Bronchial epithelial cell (primary cell): Measurements from ENCODE around the gene NHERF1. TPM values are rescaled to one million over a fixed set of nuclear protein-coding genes. Genes with fewer than 3 reads are reported as not detected.

Experiments
- DNase-seq: peaks from one replicate; pipeline ENCODE4 v3.0.0-alpha.2; 2010; ENCODE audit warnings: low read depth
- FAIRE-seq: peaks from 2 replicates; lab custom pipeline; 2011; peaks lifted over from hg19 to GRCh38; lab: Jason Lieb, UNC
- H3K27me3 ChIP-seq: 2 replicates; pipeline ENCODE4 v1.5.1; 2011; ENCODE audit warnings: low read length; ENCODE audit not compliant: control insufficient read depth, insufficient read depth
- H3K36me3 ChIP-seq: 2 replicates; pipeline ENCODE4 v1.5.1; 2011; ENCODE audit warnings: low read length; ENCODE audit not compliant: control insufficient read depth, insufficient read depth
- H3K4me3 ChIP-seq: 2 replicates; pipeline ENCODE4 v1.5.1; 2011; ENCODE audit warnings: mild to moderate bottlenecking, low read depth, low read length, control low read depth
- total RNA-seq: library from RNA; depleted of rRNA; stranded (reverse); fragments of >200 nt; gene quantifications from 2 replicates; pipeline ENCODE4 v1.2.1, GENCODE V29; 2014
- TF ChIP-seq, protein P1 (sequence below): IDR thresholded peaks from 2 replicates; pipeline ENCODE4 v1.5.1; 2011; ENCODE audit warnings: mild to moderate bottlenecking, moderate library complexity, low read length, control low read depth, inconsistent platforms; ENCODE audit not compliant: insufficient read depth, severe bottlenecking

The NHERF1 gene
- total RNA-seq, 1 donor from 2014 or later: 35.3 TPM

DNA sequence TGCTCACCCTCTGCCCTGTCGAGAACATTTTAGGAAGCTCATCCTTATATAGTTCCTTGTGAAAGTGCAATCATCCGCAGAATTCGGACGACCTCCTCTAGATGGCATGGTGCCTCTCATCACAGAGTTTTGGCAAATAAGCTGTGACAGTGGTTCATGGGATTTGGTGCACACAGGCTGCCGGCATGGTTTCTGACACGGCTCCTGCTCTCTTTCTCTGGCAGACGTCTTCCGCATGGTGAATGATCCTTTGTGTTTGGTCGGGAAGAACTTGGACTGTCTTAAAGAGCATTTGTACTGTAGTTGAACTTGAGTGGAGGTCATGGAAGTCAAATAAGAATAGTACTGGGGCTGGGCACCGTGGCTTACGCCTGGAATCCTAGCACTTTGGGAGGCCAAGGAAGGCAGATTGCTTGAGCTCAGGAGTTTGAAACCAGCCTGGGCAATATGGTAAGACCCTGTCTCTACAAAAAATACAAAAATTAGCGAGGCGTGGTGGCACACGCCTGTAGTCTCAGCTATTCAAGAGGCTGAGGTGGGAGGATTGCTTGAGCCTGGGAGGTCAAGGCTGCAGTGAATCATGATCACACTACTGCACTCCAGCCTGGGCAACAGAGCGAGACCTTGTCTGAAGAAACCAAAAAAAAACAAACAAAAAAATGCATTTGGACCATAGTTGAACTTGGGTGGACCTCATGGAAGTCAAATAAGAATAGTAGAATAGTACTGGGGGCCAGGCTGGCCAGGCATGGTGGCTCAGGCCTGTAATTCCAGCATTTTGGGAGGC is 62.5 kb downstream of the NHERF1 start:
- DNase-seq: no peak
- no peaks in the 10 kb centered on the region for H3K27me3 ChIP-seq
- FAIRE-seq: no peak
- TF ChIP-seq, protein P1, sequence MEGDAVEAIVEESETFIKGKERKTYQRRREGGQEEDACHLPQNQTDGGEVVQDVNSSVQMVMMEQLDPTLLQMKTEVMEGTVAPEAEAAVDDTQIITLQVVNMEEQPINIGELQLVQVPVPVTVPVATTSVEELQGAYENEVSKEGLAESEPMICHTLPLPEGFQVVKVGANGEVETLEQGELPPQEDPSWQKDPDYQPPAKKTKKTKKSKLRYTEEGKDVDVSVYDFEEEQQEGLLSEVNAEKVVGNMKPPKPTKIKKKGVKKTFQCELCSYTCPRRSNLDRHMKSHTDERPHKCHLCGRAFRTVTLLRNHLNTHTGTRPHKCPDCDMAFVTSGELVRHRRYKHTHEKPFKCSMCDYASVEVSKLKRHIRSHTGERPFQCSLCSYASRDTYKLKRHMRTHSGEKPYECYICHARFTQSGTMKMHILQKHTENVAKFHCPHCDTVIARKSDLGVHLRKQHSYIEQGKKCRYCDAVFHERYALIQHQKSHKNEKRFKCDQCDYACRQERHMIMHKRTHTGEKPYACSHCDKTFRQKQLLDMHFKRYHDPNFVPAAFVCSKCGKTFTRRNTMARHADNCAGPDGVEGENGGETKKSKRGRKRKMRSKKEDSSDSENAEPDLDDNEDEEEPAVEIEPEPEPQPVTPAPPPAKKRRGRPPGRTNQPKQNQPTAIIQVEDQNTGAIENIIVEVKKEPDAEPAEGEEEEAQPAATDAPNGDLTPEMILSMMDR: no peak
- no peak overlapping the region for H3K4me3 ChIP-seq
- peaks cover 2% of the 10 kb centered on the region for H3K36me3 ChIP-seq

DNA sequence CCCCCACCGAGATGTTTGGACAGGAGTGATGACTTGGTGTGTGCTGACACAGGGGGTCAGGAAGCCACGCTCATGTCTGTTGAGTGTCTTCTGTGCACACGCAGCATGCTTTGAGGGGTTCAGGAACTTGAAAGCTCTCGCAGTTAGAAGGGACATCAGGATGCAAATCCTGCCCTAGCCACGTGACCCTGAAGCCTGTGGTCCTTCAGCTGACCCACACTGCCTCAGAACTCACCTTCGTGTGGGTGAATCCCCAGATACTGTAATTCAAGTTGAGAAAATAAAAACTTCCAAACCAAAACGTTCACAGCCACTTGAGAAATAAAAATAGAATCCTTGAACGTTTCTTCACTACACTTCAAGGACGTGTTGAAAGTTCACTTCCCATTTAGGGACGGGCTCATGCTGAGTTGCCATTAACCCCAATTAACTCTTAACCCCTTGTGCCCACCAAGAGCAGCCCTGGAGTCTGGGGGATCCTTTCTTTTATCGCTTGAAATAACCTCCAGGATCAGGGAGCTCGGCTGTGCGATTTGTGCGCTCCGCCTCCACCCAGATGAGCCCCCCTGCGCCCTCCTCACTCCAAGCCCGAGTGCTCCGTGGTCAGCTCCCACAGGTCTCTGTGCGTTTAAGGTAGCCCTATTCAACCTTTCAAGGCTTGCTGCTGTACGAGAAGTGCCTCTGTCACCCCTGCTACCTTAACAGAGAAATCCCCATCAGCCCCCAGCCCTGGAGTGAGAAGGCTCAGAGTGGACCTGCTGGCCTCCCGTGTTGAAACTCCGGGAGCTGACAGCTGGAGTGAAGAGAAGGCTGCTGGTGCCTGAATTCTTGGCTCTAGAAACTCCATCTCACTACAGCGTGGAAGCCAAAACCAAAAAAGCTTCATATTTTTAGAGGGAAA is 63.9 kb downstream of the NHERF1 start:
- Histone ChIP-seq H3K4me3 (no peak overlapping the region), H3K27me3 (no peaks in the 10 kb centered on the region), H3K36me3 (peaks cover 2% of the 10 kb centered on the region)
- FAIRE-seq (no peak), DNase-seq (no peak)
- TF ChIP-seq, protein P1: no peak

DNA sequence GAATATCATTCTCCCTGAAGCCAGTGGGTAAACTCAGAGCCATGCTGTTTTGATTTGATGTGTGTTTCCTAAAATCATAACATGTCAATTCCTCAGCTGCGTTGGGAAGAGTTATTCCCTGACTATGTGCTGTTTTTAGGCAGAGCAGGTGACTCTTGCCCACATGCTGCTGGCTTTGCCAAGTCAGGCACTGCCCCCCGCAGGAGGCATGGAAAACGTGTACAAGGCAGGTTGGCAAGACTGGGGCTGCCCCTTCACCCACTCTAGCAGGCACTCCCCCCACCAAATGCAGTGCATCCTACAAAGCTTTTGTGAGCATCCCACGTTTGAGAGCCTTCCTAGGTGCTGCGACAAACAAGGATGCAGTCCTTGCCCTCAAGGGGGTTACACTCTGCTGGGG is 66.0 kb downstream of the NHERF1 start:
- no peak for FAIRE-seq
- Histone ChIP-seq H3K27me3 (no peaks in the 10 kb centered on the region), H3K4me3 (no peak overlapping the region), H3K36me3 (peaks cover 2% of the 10 kb centered on the region)
- DNase-seq: no peak
- TF ChIP-seq, protein P1: no peak

DNA sequence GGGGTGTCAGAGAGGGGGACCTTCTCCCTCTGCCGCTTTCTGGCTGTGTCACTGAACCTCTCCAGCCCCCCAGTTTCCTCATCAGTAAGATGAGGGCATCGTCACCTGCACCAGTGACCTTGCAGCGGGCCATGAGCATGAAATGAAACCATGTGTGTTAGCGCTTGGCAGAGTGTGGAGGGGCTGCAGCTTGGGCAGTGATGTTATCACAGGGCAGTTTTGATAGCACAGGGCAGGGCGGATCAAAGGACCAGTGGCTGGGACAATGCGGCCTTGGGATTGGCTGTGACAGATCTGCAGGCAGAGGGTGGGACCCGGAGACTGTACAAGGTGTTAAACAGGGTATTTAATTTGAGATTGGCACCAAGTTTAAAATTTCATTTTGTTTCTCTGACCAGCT is 66.6 kb downstream of the NHERF1 start:
- FAIRE-seq: no peak
- H3K4me3 ChIP-seq: no peak overlapping the region

DNA sequence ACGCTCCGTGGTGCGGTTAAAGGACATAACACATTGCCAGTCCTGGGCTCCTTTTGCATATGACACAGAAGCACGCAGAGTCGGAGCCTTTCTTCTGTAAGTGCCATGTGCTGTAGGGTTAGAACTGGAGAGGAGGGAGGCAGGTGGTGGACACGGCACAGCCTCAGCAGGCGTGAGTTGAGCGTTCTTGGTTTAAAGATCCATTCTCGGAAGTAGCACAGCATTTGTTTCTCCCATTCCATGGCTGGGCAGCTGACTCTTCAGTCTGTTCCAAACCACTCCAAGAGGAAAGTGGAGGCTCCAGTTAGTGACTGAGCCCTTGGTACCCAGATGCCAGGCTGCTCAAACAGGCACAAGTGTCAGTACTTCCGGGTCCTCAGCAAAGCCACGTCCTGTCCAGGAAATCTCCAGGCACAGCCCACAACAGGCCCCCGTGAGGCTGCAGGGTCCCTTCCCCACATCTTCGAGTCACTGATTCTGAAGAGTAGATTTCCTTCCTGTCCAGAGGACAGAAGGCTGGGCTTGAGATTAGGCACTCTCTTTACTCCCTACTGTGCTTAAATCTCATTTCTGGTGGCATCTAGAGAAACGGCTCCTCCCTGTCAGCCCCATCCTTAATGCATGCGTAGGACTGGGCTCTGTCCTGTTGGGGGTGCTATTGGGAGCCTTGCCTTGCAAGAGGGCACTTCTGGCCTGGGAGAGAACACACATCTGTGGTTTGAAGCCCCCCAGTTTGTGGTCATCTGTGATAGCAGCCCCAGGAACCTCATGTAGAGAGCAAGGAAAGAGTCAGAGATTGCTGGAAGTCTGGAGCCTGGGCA is 67.3 kb downstream of the NHERF1 start:
- Histone ChIP-seq H3K27me3 (no peaks in the 10 kb centered on the region), H3K36me3 (peaks cover 2% of the 10 kb centered on the region), H3K4me3 (no peak overlapping the region)
- FAIRE-seq (no peak), DNase-seq (no peak)
- TF ChIP-seq, protein P1: peak; percentile 9

More for the DNA sequence above, 66.6 kb downstream of the NHERF1 start:
- Histone ChIP-seq H3K27me3 (no peaks in the 10 kb centered on the region), H3K36me3 (peaks cover 2% of the 10 kb centered on the region)
- TF ChIP-seq, protein P1: no peak
- no peak for DNase-seq
